ENCODE results near the gene ACBD6.

GRCh38 chr1:180370597-180370996, 131.8 kb downstream of the ACBD6 start:
- TF ChIP-seq, protein P1, sequence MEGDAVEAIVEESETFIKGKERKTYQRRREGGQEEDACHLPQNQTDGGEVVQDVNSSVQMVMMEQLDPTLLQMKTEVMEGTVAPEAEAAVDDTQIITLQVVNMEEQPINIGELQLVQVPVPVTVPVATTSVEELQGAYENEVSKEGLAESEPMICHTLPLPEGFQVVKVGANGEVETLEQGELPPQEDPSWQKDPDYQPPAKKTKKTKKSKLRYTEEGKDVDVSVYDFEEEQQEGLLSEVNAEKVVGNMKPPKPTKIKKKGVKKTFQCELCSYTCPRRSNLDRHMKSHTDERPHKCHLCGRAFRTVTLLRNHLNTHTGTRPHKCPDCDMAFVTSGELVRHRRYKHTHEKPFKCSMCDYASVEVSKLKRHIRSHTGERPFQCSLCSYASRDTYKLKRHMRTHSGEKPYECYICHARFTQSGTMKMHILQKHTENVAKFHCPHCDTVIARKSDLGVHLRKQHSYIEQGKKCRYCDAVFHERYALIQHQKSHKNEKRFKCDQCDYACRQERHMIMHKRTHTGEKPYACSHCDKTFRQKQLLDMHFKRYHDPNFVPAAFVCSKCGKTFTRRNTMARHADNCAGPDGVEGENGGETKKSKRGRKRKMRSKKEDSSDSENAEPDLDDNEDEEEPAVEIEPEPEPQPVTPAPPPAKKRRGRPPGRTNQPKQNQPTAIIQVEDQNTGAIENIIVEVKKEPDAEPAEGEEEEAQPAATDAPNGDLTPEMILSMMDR (IDR thresholded peaks at IDR 0.05; ENCODE audit: insufficient read depth, low read length): no peak
- TF ChIP-seq POLR2AphosphoS5 (IDR thresholded peaks at IDR 0.05; ENCODE audit: low read depth) (no peak), GABPA (IDR thresholded peaks at IDR 0.05; ENCODE audit: low read depth) (no peak)
- TF ChIP-seq, protein P2, sequence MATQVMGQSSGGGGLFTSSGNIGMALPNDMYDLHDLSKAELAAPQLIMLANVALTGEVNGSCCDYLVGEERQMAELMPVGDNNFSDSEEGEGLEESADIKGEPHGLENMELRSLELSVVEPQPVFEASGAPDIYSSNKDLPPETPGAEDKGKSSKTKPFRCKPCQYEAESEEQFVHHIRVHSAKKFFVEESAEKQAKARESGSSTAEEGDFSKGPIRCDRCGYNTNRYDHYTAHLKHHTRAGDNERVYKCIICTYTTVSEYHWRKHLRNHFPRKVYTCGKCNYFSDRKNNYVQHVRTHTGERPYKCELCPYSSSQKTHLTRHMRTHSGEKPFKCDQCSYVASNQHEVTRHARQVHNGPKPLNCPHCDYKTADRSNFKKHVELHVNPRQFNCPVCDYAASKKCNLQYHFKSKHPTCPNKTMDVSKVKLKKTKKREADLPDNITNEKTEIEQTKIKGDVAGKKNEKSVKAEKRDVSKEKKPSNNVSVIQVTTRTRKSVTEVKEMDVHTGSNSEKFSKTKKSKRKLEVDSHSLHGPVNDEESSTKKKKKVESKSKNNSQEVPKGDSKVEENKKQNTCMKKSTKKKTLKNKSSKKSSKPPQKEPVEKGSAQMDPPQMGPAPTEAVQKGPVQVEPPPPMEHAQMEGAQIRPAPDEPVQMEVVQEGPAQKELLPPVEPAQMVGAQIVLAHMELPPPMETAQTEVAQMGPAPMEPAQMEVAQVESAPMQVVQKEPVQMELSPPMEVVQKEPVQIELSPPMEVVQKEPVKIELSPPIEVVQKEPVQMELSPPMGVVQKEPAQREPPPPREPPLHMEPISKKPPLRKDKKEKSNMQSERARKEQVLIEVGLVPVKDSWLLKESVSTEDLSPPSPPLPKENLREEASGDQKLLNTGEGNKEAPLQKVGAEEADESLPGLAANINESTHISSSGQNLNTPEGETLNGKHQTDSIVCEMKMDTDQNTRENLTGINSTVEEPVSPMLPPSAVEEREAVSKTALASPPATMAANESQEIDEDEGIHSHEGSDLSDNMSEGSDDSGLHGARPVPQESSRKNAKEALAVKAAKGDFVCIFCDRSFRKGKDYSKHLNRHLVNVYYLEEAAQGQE (IDR thresholded peaks at IDR 0.05; ENCODE audit: insufficient replicate concordance, low read depth): no peak
